CD14-positive monocyte (primary cell): Measurements from ENCODE around the gene GPC6. TPM values are rescaled to one million over a fixed set of nuclear protein-coding genes. Genes with fewer than 3 reads are reported as not detected.

Source experiments
- DNase-seq, 3 donors: peaks; one replicate each; pipeline ENCODE4 v3.0.0-alpha.2; 2011 to 2022
- H2AFZ ChIP-seq: 2 replicates; pipeline ENCODE4 v1.6.0; 2012; ENCODE audit warnings: mild to moderate bottlenecking, low read depth, low read length, inconsistent platforms; ENCODE audit not compliant: insufficient read depth, poor library complexity, severe bottlenecking
- H3K27ac ChIP-seq, 2 donors: 1 replicate in 1 of 2; 2 replicates in 1 of 2; pipeline ENCODE4 v1.5.1; 2012 to 2013; ENCODE audit warnings: low read length in 2 of 2, control low read depth in 1 of 2, inconsistent platforms in 1 of 2, low read depth in 1 of 2, mild to moderate bottlenecking in 1 of 2
- H3K27me3 ChIP-seq, 2 donors: one replicate each; pipeline versions ENCODE4 v1.6.0 to v1.6.1; 2011 to 2013; ENCODE audit warnings: low read length in 2 of 2; ENCODE audit not compliant: control insufficient read depth in 2 of 2, insufficient read depth in 2 of 2
- H3K36me3 ChIP-seq, 2 donors: replicated peaks in 1 of 2; 1 replicate in 1 of 2; 2 replicates in 1 of 2; pipeline versions ENCODE4 v1.5.1 to v1.6.1; 2012 to 2013; ENCODE audit warnings: low read length in 2 of 2, control low read depth in 1 of 2, inconsistent platforms in 1 of 2, mild to moderate bottlenecking in 1 of 2; ENCODE audit not compliant: insufficient read depth in 2 of 2, control insufficient read depth in 1 of 2
- H3K4me1 ChIP-seq, 2 donors: 1 replicate in 1 of 2; 2 replicates in 1 of 2; pipeline versions ENCODE4 v1.5.1 to v1.6.1; 2012 to 2013; ENCODE audit warnings: low read length in 2 of 2, control low read depth in 1 of 2, inconsistent platforms in 1 of 2, mild to moderate bottlenecking in 1 of 2, moderate library complexity in 1 of 2; ENCODE audit not compliant: insufficient read depth in 2 of 2, control insufficient read depth in 1 of 2
- H3K4me2 ChIP-seq: replicated peaks from 2 replicates; pipeline ENCODE3; 2012; ENCODE audit warnings: low read length, moderate library complexity, mild to moderate bottlenecking; ENCODE audit not compliant: poor library complexity, severe bottlenecking; ENCODE audit errors: extremely low read depth
- H3K4me3 ChIP-seq, 3 experiments: fragments of 200-600 bp in 1 of 3; sonication (generic) in 1 of 3; replicated peaks in 1 of 3; 1 replicate in 2 of 3; 2 replicates in 1 of 3; pipeline ENCODE4 v1.5.1; 2011 to 2013; ENCODE audit warnings: low read length in 3 of 3, mild to moderate bottlenecking in 3 of 3, control low read depth in 2 of 3, low read depth in 2 of 3, inconsistent platforms in 1 of 3, moderate library complexity in 1 of 3
- H3K79me2 ChIP-seq: 2 replicates; pipeline ENCODE4 v1.6.0; 2012; ENCODE audit warnings: mild to moderate bottlenecking, control low read depth, inconsistent platforms, low read length, moderate library complexity; ENCODE audit not compliant: insufficient read depth
- H3K9ac ChIP-seq: 2 replicates; pipeline ENCODE4 v1.6.0; 2017; ENCODE audit warnings: low read length, mild to moderate bottlenecking; ENCODE audit not compliant: insufficient read depth, poor library complexity, severe bottlenecking
- H3K9me3 ChIP-seq, 2 donors: replicated peaks in 1 of 2; 1 replicate in 1 of 2; 2 replicates in 1 of 2; pipeline versions ENCODE4 v1.5.1 to v1.6.1; 2012 to 2013; ENCODE audit warnings: low read length in 2 of 2, control low read depth in 1 of 2; ENCODE audit not compliant: control insufficient read depth in 1 of 2, insufficient read depth in 1 of 2
- H4K20me1 ChIP-seq: 2 replicates; pipeline ENCODE4 v1.6.0; 2012; ENCODE audit warnings: mild to moderate bottlenecking, low read length, control low read depth, moderate library complexity; ENCODE audit not compliant: insufficient read depth
- H3K27ac Mint-ChIP-seq, 7 donors: one replicate each; pipeline ENCODE4 v1.8.0; 2020; ENCODE audit warnings: mild to moderate bottlenecking in 7 of 7, mixed read lengths in 7 of 7, moderate library complexity in 6 of 7, inconsistent platforms in 2 of 7
- H3K27me3 Mint-ChIP-seq, 3 donors: one replicate each; pipeline ENCODE4 v1.8.0; 2021 to 2022; ENCODE audit warnings: low read depth in 3 of 3, mild to moderate bottlenecking in 3 of 3, mixed read lengths in 3 of 3, moderate library complexity in 3 of 3, inconsistent platforms in 1 of 3
- H3K36me3 Mint-ChIP-seq, 2 donors: one replicate each; pipeline ENCODE4 v1.8.0; 2020; ENCODE audit warnings: mixed read lengths in 2 of 2, inconsistent platforms in 1 of 2, mild to moderate bottlenecking in 1 of 2
- H3K4me1 Mint-ChIP-seq: one replicate; pipeline ENCODE4 v1.8.0; 2020; ENCODE audit warnings: mild to moderate bottlenecking, mixed read lengths
- H3K4me3 Mint-ChIP-seq, 2 donors: one replicate each; pipeline ENCODE4 v1.8.0; 2020; ENCODE audit warnings: mild to moderate bottlenecking in 2 of 2, mixed read lengths in 2 of 2, moderate library complexity in 1 of 2
- H3K9me3 Mint-ChIP-seq, 7 donors: one replicate each; pipeline ENCODE4 v1.8.0; 2020 to 2022; ENCODE audit warnings: mixed read lengths in 7 of 7, mild to moderate bottlenecking in 6 of 7, moderate library complexity in 6 of 7, inconsistent platforms in 2 of 7
- WGBS: methylation state at CpG from one replicate; pipeline ENCODE4 v1.1.5; 2013; ENCODE audit warnings: missing lambda C conversion rate; ENCODE audit not compliant: insufficient coverage; 5-methylcytosine and 5-hydroxymethylcytosine counted together
- intact Hi-C, 2 donors: fragments of 100-400 bp; cut with micrococcal nuclease; formaldehyde crosslinking; loops; one replicate each; pipeline versions ENCODE4 v1.15.0 to v1.15.1; 2023
- polyA plus RNA-seq, 3 donors: library from polyadenylated mRNA; depleted of rRNA in 1 of 3; unstranded in 2 of 3; stranded (reverse) in 1 of 3; fragments of 300-500 nt in 2 of 3; fragments of >200 nt in 1 of 3; fragmentation: Illumina TruSeq in 2 of 3; gene quantifications; 1 replicate in 2 of 3; 2 replicates in 1 of 3; pipeline ENCODE4 v1.2.3, GENCODE V29; 2012 to 2021
- TF ChIP-seq, protein P1 (sequence below): fragments of 200-600 bp; IDR thresholded peaks from one replicate; pipeline ENCODE4 v1.8.0; 2022; ENCODE audit warnings: antibody characterized with exemption, mild to moderate bottlenecking

The GPC6 gene
- polyA plus RNA-seq, 3 donors, result not detected

DNA sequence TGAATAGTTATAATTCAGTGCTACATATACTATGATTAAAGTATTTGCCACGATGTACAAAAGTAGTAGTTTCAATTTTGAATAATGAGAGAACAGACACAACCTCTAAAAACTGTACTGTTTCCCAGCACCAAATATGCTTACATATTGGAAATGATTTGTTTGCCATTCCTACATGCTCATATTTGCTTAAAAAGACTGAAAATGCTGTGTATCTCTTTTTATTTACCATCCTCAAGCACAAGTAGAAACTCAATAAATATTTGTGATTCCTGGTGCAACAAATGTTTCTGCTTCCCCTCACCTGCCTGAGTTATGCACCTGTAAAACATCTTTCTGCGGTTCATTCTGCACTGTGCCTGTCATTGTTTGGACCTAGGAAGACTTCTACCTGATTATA lies 740.7 kb downstream of the GPC6 start:
- H3K27me3 Mint-ChIP-seq, result peaks cover 0 to 3% (median 0%) of the 10 kb centered on the region in 3 donors
- Histone ChIP-seq H2AFZ (no peak overlapping the region), H3K27me3 (no peaks in the 10 kb centered on the region), H3K79me2 (no peaks in the 10 kb centered on the region), H3K4me2 (no peak overlapping the region), H3K9me3 (no peaks in the 10 kb centered on the region), H3K9ac (no peak overlapping the region), H3K4me3 (no peak overlapping the region), H4K20me1 (no peaks in the 10 kb centered on the region), H3K27ac (no peak overlapping the region), H3K4me1 (no peaks in the 10 kb centered on the region), H3K36me3 (no peaks in the 10 kb centered on the region)
- TF ChIP-seq, protein P1, sequence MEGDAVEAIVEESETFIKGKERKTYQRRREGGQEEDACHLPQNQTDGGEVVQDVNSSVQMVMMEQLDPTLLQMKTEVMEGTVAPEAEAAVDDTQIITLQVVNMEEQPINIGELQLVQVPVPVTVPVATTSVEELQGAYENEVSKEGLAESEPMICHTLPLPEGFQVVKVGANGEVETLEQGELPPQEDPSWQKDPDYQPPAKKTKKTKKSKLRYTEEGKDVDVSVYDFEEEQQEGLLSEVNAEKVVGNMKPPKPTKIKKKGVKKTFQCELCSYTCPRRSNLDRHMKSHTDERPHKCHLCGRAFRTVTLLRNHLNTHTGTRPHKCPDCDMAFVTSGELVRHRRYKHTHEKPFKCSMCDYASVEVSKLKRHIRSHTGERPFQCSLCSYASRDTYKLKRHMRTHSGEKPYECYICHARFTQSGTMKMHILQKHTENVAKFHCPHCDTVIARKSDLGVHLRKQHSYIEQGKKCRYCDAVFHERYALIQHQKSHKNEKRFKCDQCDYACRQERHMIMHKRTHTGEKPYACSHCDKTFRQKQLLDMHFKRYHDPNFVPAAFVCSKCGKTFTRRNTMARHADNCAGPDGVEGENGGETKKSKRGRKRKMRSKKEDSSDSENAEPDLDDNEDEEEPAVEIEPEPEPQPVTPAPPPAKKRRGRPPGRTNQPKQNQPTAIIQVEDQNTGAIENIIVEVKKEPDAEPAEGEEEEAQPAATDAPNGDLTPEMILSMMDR, result no peak
- DNase-seq, result no peak
- H3K27ac Mint-ChIP-seq, result no peak overlapping the region
- intact Hi-C loops, result no loop called here
- H3K9me3 Mint-ChIP-seq, result peaks cover 0 to 4% (median 3%) of the 10 kb centered on the region in 7 donors
- no peak overlapping the region for H3K4me3 Mint-ChIP-seq
- no CpG with 5 or more reads among the region's 2 CpGs for WGBS
- no peaks in the 10 kb centered on the region for H3K36me3 Mint-ChIP-seq
- no peaks in the 10 kb centered on the region for H3K4me1 Mint-ChIP-seq

DNA sequence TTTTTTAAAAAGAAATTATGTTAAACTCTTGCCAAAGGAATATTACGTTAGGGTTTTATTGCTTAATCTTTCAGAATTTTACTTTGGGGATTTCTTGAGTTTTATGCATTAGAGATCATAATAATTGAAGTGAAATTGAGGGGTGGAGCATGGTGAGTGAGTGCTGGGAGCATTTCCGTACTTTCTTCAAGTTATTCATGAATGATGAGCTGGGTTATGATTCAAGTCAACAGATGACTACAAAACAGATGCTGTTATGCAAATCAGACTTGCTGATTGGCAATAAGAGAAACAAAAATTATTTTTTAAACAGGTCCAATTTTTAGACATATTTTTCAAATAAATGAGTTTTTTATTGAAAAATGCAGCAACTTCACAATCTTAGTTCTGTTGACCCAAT lies 748.6 kb downstream of the GPC6 start:
- Mint-ChIP-seq H3K4me3 (no peak overlapping the region), H3K4me1 (no peaks in the 10 kb centered on the region), H3K27me3 (peaks cover 0 to 3% (median 0%) of the 10 kb centered on the region in 3 donors), H3K36me3 (no peaks in the 10 kb centered on the region), H3K27ac (no peak overlapping the region), H3K9me3 (peaks cover 0 to 6% (median 2%) of the 10 kb centered on the region in 7 donors)
- Histone ChIP-seq H3K27me3 (no peaks in the 10 kb centered on the region), H4K20me1 (no peaks in the 10 kb centered on the region), H3K4me1 (no peaks in the 10 kb centered on the region), H3K4me2 (no peak overlapping the region), H3K79me2 (no peaks in the 10 kb centered on the region), H3K36me3 (no peaks in the 10 kb centered on the region), H2AFZ (no peak overlapping the region), H3K4me3 (no peak overlapping the region), H3K9ac (no peak overlapping the region), H3K9me3 (no peaks in the 10 kb centered on the region), H3K27ac (no peak overlapping the region)
- intact Hi-C loops, result no loop called here
- TF ChIP-seq, protein P1, result no peak
- DNase-seq, result no peak
- WGBS, result no CpG with 5 or more reads among the region's 2 CpGs
